HG02943 (cell line): ENCODE data around the gene CCDC92.

Experiments used
- ATAC-seq: cut with Tn5 transposase; IDR thresholded peaks from one replicate; pipeline ENCODE4 v1.9.1; 2021; ENCODE audit warnings: mild to moderate bottlenecking, low read depth, moderate library complexity; ENCODE audit not compliant: unreplicated experiment

CCDC92 gene, protein sequence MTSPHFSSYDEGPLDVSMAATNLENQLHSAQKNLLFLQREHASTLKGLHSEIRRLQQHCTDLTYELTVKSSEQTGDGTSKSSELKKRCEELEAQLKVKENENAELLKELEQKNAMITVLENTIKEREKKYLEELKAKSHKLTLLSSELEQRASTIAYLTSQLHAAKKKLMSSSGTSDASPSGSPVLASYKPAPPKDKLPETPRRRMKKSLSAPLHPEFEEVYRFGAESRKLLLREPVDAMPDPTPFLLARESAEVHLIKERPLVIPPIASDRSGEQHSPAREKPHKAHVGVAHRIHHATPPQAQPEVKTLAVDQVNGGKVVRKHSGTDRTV

DNA sequence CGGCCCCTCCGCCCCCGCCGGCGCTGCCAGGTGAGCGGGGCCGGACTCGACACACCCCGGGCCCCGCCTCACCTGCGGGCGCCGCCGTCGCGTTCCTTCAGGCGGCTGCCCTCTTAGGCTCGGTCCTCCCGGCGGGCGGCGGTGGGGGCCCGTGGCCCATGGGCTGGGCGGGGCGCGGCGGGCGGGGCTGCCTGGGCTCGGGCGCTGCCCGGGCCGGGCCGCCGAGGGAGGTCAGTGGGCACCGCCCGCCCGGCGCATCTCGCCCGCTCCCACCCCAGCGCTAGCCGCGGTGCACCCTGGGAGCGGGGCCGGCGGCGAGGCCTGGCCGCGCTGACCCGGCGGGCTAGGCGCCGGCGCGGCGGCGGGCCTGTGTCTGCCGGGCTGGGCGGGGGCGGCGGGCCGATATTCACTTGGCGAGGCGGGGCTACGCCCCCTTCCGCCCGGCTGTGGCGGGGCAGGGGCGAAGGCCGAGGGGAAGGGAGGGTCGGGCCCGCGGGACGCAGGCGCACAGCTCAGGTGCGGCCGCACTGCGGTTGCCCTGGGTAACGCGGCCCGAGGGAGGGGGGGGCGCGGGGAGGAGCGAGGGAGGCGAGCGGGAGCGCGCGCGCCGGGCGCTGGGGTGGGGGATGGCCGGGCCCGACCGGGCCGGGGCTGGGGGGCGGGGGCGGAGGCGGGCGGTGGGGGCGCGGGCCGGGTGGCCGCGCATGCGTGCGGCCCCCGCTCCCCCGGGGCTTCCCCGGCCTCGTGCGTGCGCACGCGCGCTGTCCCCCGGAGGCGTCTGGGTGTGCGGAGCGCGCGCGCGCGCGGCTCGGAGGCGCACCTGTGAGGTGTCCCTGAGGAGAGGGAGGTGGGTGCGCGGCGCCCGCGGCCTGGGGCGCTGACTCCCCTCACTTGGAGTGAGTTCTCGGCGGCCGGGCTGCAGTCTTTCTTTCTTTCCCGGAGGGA, at the start of gene CCDC92, which contains the start of gene ZNF664:
CCDC92 (minus strand) TSS at position 375 of the 945 bp plus-strand sequence. CDS start 28,526 bp downstream, outside the sequence.
ZNF664 (plus strand) TSS at position 759 of the 945 bp plus-strand sequence. CDS start 38,930 bp downstream, outside the sequence.
- ATAC-seq, result peak; percentile 74

DNA sequence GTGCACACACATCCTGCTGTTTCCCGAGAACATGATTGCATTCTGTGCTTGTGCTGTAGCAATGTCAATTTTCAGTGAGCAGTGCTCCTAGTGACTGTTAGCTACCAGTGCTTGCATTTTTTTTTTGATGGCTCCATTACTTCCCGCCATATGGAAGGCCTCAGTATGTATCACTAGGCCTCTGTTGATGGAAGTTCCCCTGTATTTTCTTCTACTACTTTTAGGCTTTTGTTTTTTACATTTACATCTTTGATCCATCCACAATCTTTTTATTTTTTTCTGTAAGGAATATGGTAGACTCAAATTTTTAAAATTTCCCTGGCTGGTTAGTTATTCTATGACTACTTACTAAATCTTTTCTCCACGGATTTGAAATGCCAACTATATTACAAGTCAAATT, 49.5 kb upstream of the CCDC92 start:
- no peak for ATAC-seq

DNA sequence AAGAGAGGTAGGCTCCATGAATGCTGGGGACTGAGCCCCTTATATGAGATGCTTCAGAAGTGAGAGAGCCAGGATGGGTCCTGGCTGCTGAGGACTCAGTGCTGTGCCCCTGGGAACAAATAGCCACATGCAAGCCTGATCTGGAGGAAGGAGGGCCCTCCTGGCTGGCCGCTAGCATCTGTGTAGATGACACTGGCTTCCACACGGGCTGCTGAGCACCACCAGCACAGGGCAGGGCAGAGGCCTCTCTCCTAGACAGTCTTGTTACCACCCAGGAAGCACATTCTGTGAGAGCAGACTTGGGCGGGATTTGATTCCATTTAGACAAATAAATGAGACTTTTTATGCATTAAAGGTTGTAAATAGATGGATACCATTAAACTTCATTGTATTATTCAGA, 48.4 kb upstream of the CCDC92 start:
- ATAC-seq, result no peak

DNA sequence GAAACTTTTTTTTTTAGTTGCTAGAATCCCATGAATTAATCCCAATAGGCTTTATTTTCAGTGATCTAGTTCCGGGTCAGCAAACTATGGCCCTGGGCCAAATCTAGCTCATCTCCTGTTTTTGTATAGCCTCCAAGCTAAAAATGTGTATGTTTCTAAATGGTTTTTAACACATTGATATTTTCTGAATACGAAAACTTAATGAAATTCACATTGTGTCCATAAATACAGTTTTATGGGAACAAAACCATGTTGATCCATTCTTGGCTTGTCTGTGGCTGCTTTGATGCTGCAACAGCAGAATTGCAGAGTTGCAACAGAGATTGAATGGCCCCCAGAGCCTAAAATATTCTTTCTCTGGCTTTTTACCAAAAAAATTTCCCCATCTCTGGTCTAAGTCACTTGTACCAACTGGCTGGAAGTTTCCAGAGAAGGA, 47.9 kb upstream of the CCDC92 start:
- ATAC-seq, result no peak

DNA sequence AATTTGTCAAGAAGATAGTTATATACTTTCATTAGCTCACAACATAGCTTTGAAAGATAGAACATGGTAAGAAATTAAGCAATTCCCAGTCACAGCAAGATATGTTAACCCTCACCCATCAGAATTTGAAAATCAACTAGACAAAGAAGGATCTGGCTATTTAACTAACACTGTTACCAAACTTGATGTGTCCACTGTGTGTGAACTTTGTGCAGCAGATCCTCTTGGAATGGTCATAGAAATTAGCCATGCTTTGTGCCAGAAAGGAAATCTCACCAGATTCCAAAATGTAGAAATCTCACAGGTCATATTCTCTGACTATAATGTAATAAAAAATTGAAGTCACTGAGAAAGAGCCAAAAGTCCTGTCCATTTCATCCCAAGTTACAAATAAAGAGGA, 46.5 kb upstream of the CCDC92 start:
- no peak for ATAC-seq

DNA sequence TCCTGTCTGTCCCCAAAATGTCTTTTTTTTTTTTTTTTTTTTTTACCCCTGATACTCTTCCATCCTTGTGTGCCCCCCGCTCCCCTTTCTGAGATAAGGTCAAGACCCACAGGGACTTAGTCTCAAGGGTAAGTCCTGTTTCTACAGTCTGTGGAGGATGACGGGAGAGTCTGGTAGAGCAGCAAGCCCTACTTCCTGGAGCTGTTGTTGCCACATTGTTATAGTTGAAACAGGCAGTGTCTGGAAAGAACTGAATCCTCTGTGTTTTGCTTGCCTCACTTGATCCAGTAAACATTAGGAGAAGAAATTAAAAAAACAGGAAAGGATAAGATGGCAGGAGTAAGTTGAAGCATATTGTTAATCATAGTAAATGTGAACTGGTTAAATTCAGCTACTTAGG, 45.9 kb upstream of the CCDC92 start:
- ATAC-seq, result no peak

DNA sequence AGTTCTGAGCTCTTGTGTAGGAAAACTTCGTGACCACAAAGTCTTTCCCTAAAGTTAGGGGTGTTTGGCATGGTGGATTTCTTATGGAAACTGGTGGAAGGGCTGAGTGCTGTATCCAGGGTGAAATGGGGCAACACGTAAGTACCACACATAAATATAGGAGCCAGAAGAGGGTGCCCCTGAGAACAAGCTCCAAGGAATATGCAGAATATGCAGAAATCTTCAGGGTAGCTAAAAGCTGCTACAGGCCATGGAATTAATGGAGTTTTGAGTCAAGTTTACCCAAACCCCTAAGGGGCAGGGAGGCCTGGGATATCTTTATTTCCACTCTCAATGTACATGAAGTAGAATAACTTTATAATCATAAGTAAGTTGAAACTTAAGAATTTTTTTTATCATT, 44.4 kb upstream of the CCDC92 start:
- no peak for ATAC-seq

DNA sequence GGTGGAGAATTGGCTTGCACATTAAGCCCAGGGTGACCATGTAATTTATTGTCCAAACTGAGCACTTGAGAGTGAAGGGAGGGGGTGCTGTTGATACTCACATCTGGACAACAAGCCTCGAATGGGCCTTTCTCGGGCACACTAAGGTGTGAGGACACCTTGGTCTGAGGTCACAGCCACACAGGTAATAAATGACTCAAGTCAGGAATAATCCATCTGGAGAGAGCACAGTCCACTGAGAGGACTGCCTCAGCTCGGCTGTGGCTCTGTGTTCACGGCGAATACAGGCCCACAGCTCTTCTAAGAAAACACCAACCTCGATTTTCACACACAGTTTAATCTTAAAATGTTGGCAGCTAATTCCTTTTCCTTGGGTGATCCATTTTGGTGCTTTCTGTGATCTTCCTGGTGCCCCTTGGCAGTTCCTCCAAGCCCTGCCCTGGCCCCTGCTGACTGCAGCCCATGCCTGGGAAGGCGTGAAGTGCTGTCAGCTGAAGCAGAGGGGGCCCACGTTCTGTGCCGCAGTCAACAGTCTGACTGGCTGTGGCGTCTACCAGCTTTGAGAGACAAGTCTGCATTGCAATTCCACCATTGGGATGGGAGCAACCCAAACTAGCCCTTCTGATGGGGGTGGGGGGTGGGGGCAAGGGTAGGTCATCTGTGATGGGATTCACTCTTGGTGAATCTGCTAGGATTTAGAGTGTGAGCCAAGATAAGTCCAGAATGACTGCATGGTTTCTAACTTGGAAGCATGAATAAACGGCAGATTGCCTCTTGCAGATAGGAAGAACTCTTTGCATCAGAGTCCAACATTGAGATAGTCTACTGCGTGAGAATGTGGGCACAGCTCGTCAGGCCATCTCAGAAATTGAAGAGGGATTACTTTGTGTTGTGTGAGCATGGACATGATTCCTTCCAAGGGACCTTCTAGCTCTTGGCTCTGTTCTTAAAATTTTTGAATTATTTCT, 43.1 kb upstream of the CCDC92 start:
- ATAC-seq, result no peak

DNA sequence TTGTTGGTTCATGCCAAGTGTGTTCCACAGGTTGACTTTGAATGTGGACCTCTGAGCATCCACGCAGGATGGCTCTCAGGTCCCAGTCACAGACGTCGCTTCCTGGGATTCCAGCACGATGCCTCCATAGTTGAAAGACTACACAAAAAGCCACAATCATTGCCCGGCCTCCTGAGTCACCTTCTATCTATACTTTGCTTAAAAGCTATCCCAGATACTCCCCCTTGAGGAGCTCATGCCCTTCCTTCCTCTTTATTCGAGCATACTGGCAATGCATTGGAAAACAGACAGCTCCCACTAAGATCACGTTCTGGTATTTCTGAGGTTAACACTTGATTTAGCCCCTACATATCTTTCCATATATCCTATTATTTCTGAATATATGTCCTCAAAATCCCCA, 40.4 kb upstream of the CCDC92 start:
- ATAC-seq, result no peak

DNA sequence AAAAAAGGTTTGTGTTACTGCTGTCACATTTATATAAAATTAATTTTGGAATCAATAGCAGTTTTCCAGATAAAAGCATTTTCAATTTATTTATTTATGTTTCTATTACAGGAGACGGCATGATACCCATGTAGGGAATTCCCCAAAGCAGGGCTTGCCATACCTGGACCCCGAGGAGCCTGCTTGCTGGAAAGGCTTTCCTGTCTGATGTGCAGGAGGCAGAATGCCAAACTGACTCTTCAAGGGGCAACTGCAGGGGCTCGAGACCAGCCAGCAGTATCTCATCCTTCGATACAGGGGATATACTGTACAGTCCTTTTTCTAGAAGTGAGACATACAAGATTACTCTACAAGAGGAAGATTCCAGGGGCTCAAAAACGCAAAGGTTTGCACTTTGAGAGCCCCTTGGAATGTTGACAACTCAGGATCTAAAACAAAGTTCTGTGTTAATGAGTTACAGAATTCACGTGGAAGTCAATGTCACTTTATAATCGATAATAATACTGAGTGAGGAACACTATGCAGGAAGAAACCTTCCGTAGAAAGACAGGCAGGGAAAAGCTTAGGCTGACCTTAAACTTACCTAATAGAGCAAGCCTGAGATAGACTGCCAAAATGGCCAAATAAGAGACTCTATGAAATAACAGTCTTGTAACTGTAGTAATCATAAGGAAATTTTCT, 38.9 kb upstream of the CCDC92 start:
- no peak for ATAC-seq

DNA sequence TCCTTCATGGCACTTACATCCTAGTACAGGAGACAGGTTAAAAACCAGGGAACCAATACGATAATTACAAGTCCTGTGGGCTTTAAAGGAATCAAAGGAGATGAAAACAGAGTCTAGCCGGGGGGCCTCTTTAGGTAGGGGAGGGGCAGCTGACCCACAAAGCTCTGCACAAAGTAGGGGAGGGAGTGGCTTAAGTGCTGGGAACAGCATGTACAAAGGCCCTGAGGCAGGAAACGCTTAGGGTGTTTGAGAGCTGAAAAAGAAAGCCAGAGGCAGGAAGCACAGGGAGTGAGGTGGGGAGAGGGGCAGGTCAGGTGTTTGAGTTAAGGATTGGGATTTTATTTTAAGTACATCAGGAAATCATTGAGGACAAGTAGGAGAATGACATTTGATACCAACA, 38.1 kb upstream of the CCDC92 start:
- ATAC-seq, result no peak

DNA sequence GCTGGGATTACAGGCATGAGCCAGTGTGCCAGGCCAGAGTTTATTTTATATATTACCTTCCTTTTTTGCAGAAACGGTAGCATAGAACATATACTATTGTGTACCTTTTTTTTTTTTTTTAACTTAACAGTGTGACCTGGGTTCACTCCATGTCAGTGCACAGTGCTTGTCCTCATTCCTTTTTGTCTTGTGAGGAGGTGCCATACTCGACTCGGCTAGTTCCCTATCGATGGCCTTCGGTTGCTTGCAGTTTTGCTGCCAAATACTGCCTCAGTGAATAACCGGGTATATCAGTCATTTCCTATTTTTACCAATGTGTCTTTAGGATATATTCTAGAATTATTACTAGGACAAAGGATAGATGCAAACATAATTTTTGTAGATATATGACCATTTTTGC, 37.1 kb upstream of the CCDC92 start:
- ATAC-seq, result no peak

DNA sequence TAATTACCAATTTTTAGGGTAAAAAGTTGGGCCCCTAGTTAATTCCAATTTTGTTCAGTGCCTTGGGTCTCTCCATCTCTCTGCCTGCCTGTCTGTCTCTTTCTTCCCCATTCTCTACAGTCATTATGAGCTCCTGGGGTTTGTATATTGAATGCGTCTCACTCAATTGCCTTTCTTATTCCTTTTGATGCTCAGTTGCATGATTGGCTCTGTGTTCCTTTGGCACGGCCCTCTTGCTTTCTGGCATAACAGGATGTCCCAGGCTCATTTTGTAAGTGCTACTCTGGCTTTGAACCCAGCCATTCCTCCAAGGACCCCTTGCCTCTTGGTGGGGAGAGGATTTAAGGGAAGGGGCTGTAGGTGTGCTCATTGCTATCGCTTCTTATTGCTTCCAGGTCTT, 36.0 kb upstream of the CCDC92 start:
- no peak for ATAC-seq

DNA sequence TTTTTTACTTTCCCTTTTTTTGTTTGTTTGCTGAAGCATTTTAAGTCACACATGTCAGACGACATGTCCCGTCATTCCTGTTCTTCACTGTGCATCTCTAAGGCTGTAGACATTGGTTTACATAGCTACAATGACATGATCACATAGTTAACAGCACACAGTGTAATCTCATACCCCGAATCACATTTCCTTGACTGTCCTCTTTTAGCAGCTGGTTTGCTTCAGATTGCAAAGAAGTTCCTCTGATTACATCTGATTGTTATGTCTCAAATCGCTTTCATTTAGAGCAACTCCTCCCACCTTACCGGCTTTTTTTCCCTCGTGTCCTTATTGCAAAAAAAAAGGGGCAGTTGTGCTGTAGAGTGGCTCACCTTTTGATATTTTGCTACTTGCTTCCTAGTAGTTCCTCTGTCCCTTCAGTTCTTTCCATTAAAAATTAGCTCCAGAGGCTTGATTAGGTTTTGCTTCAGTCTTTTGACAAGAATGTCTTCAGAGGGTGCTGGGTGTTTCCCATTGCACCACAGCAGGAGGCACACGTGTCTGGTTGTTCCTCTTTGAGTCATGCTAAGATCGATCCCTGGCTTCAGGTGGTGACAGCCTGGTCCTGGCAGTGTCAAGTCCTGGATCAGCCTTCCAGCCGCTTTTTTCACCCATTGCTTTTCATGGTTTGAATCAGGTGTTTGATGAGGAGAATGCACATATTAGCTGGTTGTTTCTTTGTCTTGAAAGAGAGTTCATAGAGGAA, 35.4 kb upstream of the CCDC92 start:
- no peak for ATAC-seq

DNA sequence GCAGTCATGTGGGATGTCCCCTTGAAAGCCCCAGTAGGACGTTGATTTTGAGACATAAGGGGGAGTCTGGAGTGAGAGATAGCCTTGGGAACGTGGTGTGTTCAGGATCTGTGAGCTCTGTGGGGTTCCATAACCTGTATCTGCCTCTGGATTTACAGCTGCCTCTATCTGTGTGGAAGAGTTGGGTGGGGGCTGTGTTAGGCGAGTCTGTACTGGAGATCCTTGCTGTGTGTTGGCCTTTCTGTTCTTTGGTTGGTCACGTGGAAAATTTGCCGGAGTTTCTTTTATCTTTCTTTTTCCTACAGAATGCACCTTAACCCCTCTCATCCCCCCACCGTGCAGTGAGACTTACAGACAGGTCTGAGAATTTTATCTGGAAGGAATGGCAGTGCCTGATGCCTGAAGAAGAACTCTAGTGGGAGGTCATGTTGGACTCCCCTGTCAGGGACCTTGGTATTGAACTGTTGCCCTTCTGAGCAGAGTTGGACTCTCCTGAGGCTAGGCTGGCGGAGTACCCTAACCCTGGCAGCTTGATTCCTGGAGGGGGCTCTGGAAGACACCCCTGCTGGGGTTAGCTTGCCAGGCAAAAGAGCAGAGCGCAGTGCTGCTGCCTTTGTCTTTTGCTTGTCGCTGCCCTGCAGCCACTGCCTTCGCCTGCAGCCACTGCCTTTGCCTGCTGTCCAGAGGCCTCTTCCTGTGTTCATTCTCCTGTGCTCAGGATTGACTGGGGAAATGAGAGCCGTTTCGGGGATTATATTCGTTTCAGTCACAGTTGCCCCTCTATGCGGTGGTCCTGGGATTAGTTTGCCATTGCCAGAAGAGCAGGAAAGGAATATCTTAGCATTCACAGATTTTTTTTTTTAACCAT, 34.4 kb upstream of the CCDC92 start:
- ATAC-seq, result no peak

DNA sequence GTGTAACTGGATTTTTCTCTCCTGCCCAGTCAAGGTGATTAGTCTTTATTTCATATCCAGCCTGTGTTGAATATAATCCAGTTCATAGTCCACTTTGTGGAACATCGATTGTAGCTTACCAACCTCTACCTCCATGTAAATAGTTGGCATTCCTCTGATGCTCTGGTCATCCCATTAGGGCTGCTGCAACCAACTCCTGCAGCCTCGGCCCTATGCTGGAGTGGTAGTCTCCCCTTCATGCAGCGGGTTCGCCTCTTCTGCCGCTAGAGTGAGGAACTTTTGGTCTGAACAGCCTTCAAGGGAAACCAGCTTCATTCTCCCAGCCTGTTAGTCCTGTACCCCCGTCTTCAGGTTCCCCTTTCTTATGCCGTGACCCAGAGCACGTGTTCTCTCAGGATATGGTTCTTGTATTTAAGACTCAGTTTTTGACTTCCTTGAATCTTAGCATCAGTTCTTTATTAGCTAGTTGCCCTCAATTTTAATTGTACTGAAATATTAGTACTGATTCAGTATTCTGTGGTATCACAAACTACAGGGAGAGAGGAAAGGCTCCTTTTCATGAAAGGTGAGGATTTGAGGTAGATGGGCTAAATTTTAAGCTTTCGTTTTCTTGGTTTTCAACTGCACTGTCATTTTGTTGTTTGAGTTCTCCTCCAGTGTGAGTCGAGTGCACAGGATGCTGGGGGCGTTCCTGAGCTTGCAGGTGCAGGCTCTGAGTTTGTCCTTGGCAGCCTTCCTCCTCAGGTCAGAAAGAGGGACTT, 33.6 kb upstream of the CCDC92 start:
- ATAC-seq, result no peak

DNA sequence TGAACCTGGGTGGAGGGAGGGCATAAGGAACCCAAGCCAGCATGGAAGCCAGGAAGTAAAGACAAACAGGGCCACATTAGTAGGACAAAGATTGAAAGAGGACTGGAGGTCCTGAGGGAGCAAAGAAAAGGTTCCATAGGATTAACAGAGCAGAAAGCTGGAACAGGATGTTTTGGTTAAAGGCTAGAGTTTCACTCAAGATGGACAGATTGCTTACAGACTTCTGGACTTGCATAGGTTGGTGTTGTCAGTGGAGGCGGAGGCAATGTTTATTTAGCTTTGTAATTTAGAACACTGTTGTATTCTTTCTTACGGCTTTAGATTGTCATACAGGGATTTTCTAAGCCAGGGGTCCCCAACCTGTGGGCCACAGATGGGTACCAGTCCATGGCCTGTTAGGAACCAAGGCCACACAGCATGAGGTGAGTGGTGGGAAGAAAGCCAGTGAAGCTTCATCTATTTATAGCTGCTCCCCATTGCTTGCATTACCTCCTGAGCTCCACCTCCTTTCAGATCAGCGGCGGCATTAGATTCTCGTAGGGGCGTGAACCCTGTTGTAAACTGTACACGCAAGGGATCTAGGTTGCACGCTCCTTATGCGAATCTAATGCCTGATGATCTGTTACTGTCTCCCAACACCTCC, 31.7 kb upstream of the CCDC92 start:
- no peak for ATAC-seq
